Stimulated activated CD4-positive, alpha-beta T cell treated with anti-CD3 and anti-CD28 coated beads, Interleukin-2, amount 100 ng/mL, for 4 hours (primary cell): Measurements from ENCODE around the gene CLIC3.

Source experiments
- DNase-seq: peaks from one replicate; pipeline ENCODE4 v3.0.0-alpha.2; 2020; ENCODE audit warnings: low read depth

CLIC3 gene

DNA sequence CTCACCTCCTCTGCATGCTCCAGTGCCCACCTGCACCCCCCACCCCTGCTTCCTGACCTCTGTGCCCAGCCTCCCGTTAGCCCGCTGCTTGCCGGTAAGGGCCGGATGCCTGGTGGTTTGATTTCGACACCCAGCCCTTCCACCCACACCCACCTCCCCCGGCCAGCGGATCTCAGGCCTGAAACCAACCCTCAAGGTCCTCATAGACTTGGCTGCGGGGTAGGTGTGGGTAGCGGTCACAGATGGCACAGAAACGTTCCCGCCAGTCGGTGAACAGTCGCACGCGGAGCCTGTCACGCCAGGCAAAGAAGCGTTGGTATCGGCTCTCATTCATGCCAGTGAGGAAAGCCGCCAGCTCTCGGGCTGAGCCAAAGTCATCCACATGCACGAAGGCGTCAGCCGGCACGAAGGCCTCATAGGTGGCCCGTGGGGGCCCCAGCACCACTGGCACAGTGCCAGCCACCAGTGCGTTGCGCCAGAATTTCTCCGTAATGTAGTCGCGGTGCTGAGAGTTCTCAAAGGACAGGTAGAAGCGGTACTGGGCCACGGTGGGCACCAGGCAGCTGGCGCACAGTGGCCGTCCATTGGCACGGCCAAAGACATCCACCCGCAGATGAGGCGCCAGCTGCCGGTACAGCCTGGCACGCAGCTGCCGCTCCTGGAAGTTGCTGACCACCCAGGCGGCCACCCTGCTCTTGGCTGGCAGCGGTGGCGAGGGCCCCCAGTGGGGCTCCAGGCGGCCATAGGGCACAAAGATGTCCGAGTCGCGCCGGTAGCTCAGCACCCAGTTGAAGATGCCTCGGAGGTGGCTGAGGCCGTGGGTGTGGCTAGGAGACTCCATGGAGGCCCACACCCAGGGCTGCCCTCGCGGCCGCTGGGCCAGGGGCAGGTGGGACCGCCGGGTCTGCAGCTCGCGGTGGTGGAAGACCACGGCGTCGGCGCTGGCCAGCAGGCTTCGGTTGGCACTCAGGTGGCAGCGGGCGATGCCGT lies 34.5 kb upstream of the CLIC3 start:
- no peak for DNase-seq

DNA sequence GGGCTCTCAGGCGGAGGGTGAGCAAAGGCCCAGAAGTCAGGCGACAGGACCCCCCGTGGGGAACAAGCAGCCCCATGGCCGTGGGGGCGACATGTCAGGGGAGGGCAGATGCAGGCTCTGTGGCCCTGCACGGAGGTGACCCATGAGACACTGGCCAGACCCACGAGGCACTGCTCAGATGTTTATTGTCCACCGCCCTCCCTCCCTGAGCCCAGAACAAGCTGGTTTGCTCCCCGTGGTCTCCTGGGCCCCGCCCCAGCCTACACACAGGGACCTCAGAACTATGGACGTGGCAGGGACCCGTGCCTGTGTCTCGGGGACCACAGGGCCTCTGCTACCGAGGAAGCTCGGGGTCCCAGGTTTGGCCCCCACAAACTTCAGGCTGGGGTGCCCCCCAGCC lies 33.6 kb upstream of the CLIC3 start:
- DNase-seq = no peak

DNA sequence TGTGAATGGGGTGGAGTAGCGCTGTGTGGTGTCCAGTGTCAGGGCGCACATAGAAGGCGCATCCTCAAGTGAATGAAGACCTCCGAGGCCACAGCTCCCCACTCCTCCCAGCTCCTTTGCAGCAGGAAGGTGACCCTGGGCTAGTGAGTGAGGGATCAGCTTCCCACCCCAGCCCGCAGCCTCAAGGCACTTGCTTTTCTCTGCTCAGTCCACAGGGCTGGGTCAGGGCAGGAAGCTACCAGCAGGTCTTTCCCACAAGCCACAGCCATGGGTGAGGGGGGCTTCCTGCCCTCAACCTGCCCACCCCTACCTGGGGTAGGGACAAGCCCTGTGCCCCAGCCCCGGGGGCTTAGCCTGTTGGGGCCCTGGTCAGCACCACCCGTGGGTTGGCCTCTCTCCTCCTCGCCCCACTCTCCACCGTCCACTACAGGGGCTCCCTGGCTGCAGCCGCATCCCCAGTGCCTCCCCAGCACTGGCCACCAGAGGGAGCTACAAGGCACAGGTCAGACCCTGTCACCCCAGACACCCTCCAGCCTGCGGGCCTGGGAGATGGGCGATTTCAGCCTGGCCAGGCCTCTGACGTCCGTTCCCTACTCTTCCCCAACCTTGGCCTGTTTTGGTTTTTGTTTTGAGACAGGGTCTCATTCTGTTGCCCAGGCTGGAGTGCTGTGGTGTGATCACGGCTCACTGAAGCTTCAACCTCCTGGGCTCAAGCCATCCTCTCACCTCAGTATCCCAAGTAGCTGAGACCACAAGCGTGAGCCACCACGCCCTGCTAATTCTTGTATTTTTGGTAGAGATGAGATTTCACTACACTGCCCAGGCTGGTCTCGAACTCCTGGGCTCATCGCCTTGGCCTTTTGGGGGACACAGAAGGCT lies 32.9 kb upstream of the CLIC3 start:
- DNase-seq = peak; percentile 48

DNA sequence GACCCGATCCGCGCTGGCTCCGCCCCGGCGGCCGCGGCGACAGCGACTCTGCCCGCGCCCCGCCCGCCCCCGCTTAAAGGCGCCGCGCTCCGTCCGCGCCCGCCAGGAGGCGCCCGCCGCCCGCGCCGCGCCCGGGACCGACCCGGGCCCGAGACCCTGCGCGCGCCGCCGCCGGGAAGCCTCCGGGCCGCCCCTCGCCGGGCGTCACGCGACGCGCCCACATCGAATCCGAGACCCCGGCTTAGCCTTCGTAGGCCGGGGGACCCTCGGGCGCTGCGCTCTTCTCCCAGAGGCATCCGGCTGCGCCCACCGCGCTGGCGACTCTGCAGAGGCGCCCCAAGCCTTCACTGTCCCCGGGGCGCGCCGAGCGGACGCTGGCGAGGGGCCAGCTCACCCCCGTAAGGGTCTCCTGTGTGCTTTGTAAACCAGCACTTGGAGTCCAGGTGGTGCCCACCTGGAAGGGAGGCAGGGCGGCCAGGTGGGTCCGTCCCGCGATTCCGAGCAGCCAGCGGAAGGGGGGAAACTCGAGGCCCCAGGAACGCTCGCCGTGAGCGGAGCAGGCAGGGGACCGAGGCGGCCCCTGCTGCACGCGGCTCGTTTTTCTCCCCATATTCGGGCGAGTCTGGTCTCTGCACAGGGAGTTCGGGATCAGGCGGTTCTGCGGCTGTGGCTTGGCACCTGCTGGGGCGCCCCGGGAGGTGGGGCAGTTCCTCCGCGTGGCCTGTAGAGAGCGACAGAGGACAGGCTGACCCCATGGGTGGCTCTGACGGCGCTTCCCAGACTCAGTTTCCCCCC lies 32.1 kb upstream of the CLIC3 start:
- DNase-seq = peak; percentile 47

DNA sequence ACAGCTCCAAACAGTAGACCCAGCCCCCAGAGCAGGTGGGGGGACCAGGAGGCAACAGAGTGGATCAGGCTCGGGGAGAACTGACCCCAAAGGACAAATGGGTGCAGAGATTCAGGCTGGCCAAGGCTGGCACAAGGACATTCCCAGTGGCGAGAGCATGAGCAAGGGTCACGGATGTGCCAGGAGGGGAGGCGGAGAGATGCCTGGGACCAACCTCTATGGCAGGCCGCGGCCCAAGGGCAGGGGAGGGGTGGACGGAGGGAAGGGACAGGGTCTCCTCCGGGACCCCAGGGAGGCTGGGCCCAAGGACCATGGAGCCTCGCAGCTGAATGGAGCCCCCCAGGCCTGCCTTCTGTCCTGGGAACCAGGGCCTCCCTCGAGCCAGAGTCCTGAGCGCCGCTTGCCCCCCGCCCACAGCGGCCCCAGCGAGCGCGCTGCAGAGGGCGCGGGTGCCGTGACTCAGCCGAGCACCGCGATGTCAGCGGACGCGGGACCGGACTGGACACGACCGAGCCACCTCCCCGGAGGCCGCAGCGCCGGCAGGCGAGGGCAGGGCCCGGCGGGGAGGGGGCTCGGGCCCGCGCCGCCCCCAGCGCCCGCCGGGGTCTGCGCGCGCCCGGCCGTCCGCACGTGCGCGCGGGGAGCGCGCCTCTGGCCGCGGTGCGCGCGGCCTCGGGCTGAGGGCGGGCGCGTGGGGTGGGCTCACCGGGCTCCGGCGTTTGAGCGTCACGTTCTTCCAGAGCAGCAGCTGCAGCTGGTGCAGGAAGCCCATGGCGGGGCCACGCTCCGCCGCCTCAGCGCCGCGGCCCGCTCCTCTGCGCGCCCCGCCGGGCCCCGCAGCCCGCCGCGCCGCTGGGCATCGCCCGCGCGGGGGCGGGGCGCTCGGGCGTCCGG lies 31.2 kb upstream of the CLIC3 start, which contains the start of gene ABCA2:
TSS of gene ABCA2 (minus strand) at position 869 of the 894 bp plus-strand sequence. CDS start at position 772, 97 bp downstream.
- no peak for DNase-seq

DNA sequence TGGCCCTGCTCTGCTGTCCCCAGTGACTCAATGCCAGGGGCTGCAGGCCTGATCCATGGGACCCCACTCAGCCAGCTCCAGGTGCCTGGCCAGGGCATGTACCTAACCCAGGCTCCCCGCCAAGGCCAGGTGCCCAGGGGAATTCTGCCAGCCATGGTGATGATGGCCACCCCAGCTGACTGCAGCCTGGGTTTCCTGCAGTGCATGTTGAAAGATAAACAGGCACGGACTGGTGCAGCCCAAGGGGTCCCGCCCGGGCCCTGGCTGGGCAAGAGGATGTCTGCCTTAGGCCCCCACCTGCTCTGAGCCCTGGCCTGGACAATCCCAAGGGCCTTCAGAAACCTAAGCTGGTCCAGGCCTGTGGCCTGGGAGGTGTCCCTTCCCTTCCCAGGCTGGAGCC lies 30.5 kb upstream of the CLIC3 start:
- no peak for DNase-seq

DNA sequence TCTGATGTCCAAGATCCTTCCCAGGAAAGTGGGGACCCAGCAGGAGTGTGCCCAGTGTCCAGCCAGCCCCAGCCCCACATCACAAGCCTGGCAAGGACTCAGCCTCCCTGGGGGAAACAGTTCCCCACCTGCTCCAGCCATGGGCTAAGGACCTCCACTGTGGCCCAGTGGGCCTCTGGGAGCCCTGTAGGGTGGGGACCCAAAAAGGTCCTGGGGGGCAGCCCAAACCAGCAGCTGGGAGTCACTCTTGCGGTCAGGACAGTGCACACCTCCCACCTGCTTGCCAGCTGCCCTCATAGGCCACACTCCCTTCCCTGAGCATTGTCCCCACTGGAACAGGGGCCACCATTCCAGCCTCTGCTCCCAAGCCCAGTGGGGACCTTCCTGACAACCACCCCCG lies 30.0 kb upstream of the CLIC3 start:
- DNase-seq = no peak

DNA sequence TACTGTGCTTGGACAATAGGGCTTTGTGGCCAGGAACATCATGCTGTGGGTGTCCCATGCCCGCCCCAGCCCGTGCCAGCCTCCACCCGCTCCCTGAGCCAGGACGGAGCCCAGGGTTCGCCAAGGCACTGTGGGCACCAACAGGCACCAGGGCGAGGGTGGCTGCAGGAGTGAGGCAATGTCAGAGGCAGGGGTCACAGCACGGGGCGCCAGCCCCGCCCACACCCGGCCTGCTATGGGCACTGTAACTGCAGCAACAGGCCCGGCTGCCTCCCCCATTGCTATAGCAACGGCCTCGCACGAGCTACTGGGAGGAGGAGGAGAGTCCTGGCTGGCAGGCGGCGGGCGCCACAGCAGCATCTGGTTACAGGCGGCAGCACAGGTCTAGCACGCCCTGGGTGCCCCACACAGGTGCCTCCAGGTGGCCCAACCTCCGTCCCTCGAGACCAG lies 29.2 kb upstream of the CLIC3 start:
- DNase-seq = no peak

DNA sequence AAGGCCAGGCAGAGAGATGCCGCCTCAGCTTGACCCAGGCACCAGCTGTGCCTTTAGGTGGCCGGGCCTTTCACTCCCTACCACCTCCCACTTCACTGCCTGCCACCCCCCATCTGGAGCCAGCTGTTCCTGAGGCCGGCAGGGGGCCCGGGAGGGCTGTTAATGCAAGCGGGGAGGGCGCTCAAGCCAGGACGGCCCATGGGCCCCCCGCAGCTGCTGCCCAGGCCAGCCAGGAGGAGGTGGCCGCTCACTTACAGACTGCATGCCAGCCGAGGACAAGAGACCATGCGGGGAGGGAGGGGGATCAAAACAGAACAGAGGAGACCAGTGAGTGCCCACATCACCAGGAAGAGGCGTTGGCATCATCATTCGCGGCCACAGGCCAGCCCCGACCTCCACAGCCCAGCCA lies 27.2 kb upstream of the CLIC3 start:
- no peak for DNase-seq

DNA sequence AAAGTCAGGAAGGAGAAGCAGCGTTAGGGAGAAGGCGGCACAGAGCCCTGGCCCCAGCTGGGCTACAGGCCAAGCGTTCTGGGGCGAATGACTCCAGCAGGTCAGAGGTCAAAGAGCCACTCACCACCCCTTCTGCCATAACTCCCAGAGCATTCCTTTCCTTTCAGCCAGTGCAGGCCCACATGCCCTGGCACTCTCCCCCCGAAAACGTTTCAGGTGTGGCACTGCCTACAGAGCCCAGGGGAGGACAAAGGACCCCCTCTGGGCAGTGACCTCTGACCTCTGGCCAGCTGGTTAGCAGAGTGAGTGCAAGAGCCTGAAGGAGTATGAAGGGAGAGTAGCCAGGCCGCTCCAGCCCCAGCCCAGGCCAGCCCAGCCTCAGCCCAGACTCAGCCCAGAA lies 26.8 kb upstream of the CLIC3 start:
- DNase-seq = no peak

DNA sequence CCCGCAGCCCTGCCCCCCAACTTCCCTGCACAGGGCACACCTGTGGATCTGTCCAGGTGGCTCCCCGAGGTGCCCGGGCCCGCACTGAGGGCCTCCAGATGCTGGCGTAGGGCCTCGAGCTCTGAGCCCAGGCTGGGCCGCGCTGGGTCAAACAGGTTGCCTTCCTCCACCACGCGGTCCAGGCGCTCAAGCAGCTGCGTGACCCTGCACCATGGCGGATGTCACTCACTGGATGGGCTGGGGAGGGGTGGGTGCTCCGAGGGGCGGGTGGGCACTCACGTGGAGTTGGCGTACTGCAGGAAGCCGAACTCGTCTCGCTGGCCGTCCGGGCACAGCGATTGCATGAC lies 26.3 kb upstream of the CLIC3 start:
- no peak for DNase-seq

DNA sequence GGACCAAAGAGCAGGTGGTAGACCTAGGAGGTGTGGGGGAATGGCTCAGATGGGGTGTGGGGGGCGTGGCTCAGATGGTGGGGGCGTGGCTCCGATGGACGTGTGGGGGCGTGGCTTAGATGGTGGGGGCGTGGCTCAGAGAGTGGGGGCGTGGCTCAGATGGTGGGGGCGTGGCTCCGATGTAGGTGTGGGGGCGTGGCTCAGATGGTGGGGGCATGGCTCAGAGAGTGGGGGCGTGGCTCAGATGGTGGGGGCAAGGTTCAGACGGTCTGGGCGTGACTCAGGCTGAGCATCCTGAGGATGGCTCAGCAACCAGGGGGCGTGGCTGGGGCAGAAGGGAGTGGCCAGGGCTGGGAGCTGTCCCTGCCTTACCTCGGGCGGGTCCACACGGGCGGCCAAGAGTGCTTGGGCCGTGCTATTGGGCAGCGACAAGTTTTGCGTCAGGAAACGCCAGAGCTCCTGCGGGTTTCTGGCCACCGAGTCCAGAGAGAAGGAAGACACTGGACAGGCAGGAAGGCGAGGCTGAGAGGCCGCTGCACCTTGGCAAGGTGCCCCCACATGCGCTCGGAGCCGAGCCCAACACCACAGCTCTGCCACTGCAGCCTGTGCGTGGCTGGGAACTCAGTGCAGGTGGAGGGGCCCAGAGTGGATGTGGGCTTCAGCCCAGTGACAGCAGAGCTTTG lies 25.8 kb upstream of the CLIC3 start:
- DNase-seq = peak; percentile 65

DNA sequence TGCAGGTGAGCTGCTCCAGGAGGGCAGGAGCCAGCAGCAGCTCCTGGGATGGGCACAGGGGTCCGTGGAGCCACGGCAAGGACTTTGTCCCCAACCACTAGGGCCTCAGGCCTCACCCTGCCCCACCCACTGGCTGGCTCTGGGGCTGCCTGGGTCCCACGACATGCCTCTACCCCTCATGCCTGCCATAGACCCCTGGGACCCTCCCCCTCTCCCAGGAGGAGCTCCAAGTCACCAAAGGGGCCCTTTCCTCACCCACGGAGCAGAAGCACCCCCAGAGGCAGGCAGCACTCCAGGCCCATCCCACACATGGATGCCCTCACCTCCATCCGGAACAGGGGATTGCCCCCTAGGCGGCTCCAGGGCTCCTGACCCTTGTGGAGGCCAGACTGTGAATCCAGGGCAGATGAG lies 25.2 kb upstream of the CLIC3 start:
- no peak for DNase-seq

DNA sequence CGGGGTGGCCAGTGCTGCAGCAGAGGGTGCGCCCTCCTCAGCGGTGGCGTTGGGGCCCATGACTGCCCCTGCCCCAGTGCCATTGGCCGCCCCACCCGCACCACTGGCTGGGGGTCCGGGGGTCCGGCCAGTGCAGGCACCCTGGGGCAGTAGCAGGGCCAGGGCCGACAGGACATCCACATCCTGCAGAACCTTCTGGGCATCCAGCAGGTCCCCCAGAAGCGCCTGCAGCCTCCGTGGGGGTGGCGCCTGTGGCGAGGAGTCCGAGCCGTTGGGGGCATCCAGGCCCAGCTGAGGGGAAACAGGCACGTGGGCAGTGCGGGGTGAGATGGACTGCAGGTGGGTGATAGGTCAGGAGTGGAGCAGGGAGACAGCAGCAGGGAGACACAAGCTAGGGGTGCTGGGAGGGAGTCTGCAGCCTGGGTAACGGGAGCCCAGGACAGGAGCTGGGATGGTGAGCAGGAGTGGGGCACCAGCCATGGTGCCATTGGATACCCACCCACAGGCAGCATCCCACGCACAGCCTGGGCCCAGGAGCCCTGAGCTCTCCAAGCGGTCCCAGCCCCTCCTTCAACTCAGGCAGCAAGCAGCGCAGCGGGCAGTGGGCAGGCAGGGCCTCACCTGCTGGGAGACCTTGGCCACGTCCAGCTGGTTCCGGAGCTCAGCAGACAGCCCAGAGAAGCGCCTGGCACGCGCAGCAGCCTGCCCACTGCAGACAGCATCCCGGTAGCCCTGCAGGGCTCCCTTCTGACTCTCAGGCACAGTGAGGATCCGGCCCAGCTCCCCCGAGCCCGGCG lies 24.6 kb upstream of the CLIC3 start:
- no peak for DNase-seq

DNA sequence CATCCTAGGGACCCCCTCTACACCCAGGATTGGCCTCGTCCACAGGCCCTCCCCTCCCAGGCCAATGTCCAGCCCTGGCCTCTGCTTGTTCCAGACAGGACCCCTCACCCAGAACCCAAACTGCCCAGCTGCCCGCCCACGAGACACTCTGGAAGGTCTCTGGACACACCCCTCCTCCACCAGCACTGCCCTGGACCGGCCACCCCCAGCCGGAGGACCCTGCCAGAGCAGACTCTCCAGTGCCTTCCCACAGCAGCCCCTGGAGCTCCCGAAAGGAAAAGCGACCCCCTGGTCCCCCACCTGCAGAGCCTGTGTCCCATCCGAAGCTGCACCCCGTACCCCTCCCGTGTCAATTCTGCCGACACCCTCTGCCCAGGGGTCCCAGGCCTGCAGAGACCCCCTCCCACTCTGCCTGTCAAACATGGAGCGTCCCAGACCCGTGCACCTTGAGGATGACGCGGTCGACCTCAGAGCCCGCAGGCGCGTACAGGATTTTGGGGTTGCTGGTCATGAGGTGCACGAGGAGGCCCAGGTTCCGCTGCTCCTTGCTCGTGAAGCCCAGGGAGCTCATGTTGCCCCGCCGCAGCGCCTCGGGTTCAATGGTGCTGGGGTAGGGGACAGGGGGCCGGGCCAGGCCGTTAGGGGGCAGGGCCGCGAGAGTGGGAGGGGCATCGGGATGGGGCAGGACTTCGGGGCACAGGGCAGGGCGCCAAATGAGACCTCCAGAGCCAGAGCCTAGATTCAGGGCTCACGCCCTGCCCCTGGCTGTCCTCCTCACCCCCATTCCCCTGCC lies 23.7 kb upstream of the CLIC3 start:
- no peak for DNase-seq

DNA sequence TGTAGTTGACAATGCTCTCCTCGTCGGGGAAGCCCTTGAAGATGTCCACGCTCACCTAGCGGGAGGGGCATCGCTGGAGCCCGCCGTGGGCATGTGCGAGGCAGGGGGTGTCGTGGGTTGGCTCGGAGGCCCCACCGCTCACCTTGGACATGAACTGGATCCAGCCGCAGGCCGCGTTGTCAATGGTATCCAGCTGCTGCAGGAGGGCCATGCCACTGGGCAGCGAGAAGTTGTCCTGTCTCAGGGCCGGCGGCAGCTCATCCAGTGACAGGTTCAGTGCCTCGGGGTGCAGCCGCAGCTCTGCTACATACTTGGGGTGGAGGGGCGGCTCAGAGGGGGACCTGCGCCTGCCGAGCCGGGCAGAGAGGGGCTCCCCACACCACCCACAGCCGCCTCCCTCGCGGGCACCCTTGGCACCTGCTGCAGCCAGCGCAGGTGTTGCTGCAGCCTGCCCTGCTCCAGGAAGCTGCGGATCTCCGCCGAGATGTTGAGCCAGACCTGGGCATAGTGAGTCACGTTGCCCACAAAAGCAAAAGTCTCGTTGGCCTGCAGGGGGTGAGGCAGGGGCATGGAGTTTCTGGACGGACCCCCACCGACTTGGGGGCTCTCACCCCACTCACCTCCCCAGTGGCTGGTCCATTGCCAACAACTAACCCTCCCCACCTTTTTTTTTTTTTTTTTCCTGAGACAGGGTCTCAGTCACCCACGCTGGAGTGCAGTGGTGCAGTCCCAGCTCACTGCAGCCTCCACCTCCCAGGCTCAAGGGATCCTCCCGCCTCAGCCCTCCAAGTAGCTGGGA lies 22.6 kb upstream of the CLIC3 start:
- no peak for DNase-seq

DNA sequence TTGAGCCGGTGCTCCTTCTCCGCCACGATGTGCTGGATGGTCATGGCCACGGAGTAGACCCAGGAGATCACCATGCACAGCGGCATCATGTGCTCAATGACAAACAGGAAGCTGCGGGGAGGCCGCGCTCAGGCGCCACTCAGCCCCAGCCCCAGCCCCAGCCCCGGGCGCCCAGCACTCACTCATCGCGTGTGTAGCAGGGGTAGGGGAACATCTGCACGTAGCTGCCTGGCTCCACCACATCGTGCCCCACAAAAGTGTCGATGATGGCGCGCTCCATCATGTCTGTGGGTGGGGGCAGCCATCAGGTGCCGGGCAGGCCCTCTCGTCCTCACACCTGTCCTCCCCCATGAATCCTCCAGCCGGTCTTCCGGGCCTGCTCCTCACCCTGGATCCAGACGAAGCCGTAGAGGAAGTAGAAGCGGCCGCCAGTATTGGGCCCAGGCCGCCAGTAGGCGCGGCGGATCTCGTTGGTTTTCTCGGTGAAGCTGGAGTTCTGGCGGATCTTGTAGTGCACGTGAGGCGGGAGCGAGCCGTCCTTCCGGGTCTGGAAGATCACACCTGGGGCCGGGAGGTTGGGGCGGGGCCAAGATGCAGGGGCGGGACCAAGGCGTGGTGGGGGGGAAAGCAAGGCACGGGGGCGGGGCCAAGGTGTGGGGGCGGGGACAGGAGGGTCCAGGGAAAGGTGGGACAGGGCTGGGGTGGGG lies 21.6 kb upstream of the CLIC3 start:
- DNase-seq = no peak
